Hepatocyte (in vitro differentiated cells): ENCODE measurements around the gene UQCR10. TPM values are rescaled to one million over a fixed set of nuclear protein-coding genes. Genes with fewer than 3 reads are reported as not detected.
"Not testable (repeated sequence)": the region's sequence is repeated elsewhere in the genome, so short reads cannot be mapped to it uniquely, and the experiment has no call there.

Experiments
- DNase-seq: peaks from one replicate; pipeline ENCODE4 v3.0.0-alpha.2; 2016; ENCODE audit warnings: low spot score
- H2AFZ ChIP-seq: fragments of 200-600 bp; sonication (generic); 2 replicates; pipeline ENCODE4 v1.6.0; 2016; ENCODE audit warnings: antibody characterized with exemption, mild to moderate bottlenecking
- H3K27ac ChIP-seq: fragments of 200-600 bp; sonication (generic); 2 replicates; pipeline ENCODE4 v1.5.1; 2016; ENCODE audit warnings: mild to moderate bottlenecking
- H3K27me3 ChIP-seq: fragments of 200-600 bp; sonication (generic); 2 replicates; pipeline ENCODE4 v1.6.1; 2016
- H3K36me3 ChIP-seq: fragments of 200-600 bp; sonication (generic); replicated peaks from 2 replicates; pipeline ENCODE4 v1.5.1; 2016; ENCODE audit warnings: low read depth; ENCODE audit not compliant: insufficient read depth
- H3K4me1 ChIP-seq: fragments of 200-600 bp; sonication (generic); 2 replicates; pipeline ENCODE4 v1.5.1; 2016; ENCODE audit warnings: mild to moderate bottlenecking, moderate library complexity; ENCODE audit not compliant: insufficient read depth
- H3K4me2 ChIP-seq: fragments of 200-600 bp; sonication (generic); 2 replicates; pipeline ENCODE4 v1.6.0; 2016
- H3K4me3 ChIP-seq: fragments of 200-600 bp; sonication (generic); 2 replicates; pipeline ENCODE4 v1.5.1; 2016; ENCODE audit warnings: mild to moderate bottlenecking
- H3K79me2 ChIP-seq: fragments of 200-600 bp; sonication (generic); 2 replicates; pipeline ENCODE4 v1.6.0; 2017; ENCODE audit warnings: mild to moderate bottlenecking
- H3K9me2 ChIP-seq: fragments of 200-600 bp; sonication (generic); replicated peaks from 2 replicates; pipeline ENCODE4 v1.6.0; 2017; ENCODE audit warnings: mild to moderate bottlenecking; ENCODE audit not compliant: insufficient read depth
- H3K9me3 ChIP-seq: fragments of 200-600 bp; sonication (generic); 2 replicates; pipeline ENCODE4 v1.5.1; 2016; ENCODE audit warnings: low read depth, mild to moderate bottlenecking
- H4K20me1 ChIP-seq: fragments of 200-600 bp; sonication (generic); 2 replicates; pipeline ENCODE4 v1.6.0; 2016; ENCODE audit warnings: mild to moderate bottlenecking; ENCODE audit not compliant: insufficient read depth, poor library complexity, severe bottlenecking
- EZH2 ChIP-seq: fragments of 200-600 bp; sonication (generic); IDR thresholded peaks from 2 replicates; pipeline ENCODE4 v1.6.1; 2016; ENCODE audit warnings: antibody characterized with exemption, mild to moderate bottlenecking, borderline replicate concordance
- EZH2phosphoT487 ChIP-seq: fragments of 200-600 bp; sonication (generic); IDR thresholded peaks from one replicate; pipeline ENCODE4 v1.6.1; 2018; ENCODE audit warnings: antibody characterized with exemption, mild to moderate bottlenecking, low read depth, moderate library complexity; ENCODE audit not compliant: unreplicated experiment, severe bottlenecking
- WGBS: methylation state at CpG from one replicate; pipeline ENCODE4 v1.1.6; 2016; ENCODE audit warnings: low lambda C conversion rate; ENCODE audit errors: missing lambda C conversion rate; 5-methylcytosine and 5-hydroxymethylcytosine counted together
- polyA plus RNA-seq: library from polyadenylated mRNA; unstranded; fragments of >200 nt; fragmentation: Nextera tagmentation; extraction: Ambion mirVana; gene quantifications from 2 replicates; pipeline ENCODE4 v1.2.1, GENCODE V29; 2016
- total RNA-seq: library from RNA; depleted of rRNA; stranded (reverse); fragments of >200 nt; gene quantifications from 2 replicates; pipeline ENCODE4 v1.2.3, GENCODE V29; 2014
- TF ChIP-seq, protein P1 (sequence below): fragments of 200-600 bp; sonication (generic); IDR thresholded peaks from 2 replicates; pipeline ENCODE4 v1.5.1; 2016; ENCODE audit warnings: antibody characterized with exemption, mild to moderate bottlenecking; ENCODE audit not compliant: poor library complexity

The UQCR10 gene
- total and polyA plus RNA-seq, 2 experiments from 2014 or later, result 122 to 414 TPM

DNA sequence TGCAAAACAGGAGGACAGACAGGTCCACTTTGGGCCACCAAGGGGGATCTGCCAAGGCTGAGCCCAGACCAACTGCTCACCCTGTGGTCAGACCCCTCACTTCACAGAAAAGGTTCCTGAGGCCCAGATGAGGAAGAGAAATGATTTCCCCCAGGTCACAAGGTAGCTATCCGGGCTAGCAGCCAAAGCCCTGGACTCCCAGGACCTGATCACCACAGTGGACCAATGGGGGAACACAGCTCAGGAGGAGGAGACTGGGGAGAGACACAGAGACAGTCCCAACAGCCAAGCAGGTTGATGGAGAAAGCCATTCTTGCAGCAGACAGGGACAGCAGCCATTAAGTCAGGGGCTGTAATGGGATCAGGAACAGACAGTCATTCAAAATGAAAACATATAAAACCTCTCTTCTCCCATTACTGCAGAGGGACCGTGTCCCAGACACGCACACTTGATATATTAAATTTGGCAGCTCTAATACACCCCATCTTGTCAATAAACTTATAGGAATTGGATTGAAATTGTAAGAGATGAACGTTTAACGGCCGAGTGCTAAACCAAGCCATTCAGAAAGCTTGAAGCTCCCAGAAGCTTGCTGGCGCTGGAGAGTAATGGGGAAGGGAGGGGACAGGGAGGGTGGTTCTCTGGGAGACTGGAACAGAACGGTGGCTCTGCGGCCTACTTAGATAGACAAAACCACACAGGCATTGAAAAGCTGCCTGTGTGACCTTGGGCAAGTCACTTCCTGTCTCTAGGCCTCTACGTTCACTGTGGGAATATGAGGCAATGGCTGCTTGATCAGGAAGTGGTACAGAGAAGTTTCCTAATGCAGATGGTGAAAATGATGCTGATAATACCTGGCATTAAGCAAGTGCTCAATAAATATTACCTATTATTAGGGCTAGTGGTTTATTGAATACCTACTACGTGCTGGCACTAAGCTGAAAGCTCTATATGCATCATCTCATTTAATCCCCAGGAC, 16.3 kb upstream of the UQCR10 start:
- H3K9me3 ChIP-seq, result no peaks in the 10 kb centered on the region
- no peak overlapping the region for H3K4me3 ChIP-seq
- no peak for DNase-seq
- TF ChIP-seq EZH2phosphoT487 (no peak), EZH2 (no peak)
- TF ChIP-seq, protein P1, sequence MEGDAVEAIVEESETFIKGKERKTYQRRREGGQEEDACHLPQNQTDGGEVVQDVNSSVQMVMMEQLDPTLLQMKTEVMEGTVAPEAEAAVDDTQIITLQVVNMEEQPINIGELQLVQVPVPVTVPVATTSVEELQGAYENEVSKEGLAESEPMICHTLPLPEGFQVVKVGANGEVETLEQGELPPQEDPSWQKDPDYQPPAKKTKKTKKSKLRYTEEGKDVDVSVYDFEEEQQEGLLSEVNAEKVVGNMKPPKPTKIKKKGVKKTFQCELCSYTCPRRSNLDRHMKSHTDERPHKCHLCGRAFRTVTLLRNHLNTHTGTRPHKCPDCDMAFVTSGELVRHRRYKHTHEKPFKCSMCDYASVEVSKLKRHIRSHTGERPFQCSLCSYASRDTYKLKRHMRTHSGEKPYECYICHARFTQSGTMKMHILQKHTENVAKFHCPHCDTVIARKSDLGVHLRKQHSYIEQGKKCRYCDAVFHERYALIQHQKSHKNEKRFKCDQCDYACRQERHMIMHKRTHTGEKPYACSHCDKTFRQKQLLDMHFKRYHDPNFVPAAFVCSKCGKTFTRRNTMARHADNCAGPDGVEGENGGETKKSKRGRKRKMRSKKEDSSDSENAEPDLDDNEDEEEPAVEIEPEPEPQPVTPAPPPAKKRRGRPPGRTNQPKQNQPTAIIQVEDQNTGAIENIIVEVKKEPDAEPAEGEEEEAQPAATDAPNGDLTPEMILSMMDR, result no peak
- H3K27ac ChIP-seq, result no peak overlapping the region
- no peak overlapping the region for H2AFZ ChIP-seq
- H3K4me1 ChIP-seq, result no peaks in the 10 kb centered on the region
- H3K36me3 ChIP-seq, result no peaks in the 10 kb centered on the region
- H3K9me2 ChIP-seq, result no peaks in the 10 kb centered on the region
- WGBS, result 92% methylated on average over 11 of the region's 11 CpGs
- no peaks in the 10 kb centered on the region for H3K27me3 ChIP-seq
- no peak overlapping the region for H3K4me2 ChIP-seq
- H4K20me1 ChIP-seq, result no peaks in the 10 kb centered on the region
- no peaks in the 10 kb centered on the region for H3K79me2 ChIP-seq

DNA sequence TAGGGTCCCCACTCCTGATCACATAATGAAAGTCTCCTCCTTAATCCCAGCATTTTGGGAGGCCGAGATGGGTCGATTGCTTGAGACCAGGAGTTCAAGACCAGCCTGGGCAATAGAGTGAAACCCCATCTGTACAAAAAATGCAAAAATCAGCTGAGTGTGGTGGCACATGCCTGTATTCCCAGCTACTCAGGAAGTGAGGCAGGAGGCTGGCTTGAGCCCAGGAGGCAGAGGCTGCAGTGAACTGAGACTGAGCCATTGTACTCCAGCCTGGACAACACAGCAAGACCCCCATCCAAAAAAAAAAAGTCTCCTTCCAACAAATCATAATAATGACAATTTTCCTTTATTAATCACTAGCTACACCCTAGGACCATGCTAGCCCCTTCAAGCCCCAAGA, 15.5 kb upstream of the UQCR10 start:
- H2AFZ ChIP-seq, result no peak overlapping the region
- TF ChIP-seq, protein P1, result no peak
- TF ChIP-seq EZH2phosphoT487 (no peak), EZH2 (no peak)
- no peaks in the 10 kb centered on the region for H3K27me3 ChIP-seq
- no peak overlapping the region for H3K27ac ChIP-seq
- H3K79me2 ChIP-seq, result no peaks in the 10 kb centered on the region
- no peaks in the 10 kb centered on the region for H3K9me3 ChIP-seq
- no peak overlapping the region for H3K4me2 ChIP-seq
- no peaks in the 10 kb centered on the region for H3K4me1 ChIP-seq
- no peak for DNase-seq
- no peaks in the 10 kb centered on the region for H4K20me1 ChIP-seq
- H3K4me3 ChIP-seq, result no peak overlapping the region
- 91% methylated on average over 2 of the region's 2 CpGs for WGBS
- no peaks in the 10 kb centered on the region for H3K9me2 ChIP-seq
- no peaks in the 10 kb centered on the region for H3K36me3 ChIP-seq

DNA sequence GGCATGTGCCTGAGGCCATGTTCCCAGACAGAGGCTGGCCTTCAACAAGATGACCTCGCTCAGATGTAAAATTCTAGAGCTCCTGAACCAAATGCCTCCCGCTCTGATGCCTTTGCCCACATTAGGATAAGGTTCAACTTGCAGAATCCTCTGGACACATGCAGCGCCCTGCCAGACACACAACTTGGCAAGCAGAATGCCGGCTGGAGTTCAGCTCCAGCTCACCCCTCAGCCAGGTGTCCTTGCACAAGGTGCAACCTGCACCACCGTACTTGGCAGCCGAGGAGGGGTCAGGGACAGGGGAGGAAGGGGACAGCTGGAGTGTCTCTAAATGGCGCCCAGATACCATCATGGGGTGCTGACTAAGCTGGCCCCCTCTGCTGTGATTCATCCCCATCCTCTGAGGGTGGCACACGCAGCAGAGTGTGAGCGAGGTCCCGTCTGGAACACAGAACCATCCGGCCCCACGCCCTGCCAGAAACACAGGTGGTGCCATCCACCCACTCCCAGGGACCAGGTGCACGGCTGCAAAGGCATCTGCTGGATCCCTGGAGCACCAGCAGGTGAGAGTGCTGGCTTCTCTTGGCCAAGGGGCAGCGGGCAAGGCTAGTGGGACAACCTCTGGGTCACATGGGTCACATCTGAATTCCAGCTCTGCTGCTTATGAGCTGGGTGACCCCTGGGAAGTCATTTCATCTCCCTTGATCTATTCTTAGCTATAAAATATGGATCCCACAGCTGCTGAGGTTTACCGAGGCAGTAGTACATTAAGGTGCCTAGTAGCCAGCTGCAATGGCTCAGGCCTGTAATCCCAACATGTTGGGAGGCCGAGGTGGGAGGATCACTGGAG, 13.1 kb upstream of the UQCR10 start:
- no peaks in the 10 kb centered on the region for H3K4me1 ChIP-seq
- H3K4me3 ChIP-seq, result no peak overlapping the region
- no peaks in the 10 kb centered on the region for H4K20me1 ChIP-seq
- WGBS, result 90% methylated on average over 16 of the region's 16 CpGs
- H3K36me3 ChIP-seq, result no peaks in the 10 kb centered on the region
- no peaks in the 10 kb centered on the region for H3K9me3 ChIP-seq
- no peaks in the 10 kb centered on the region for H3K79me2 ChIP-seq
- H3K9me2 ChIP-seq, result no peaks in the 10 kb centered on the region
- H3K27ac ChIP-seq, result no peak overlapping the region
- H2AFZ ChIP-seq, result no peak overlapping the region
- H3K4me2 ChIP-seq, result no peak overlapping the region
- H3K27me3 ChIP-seq, result no peaks in the 10 kb centered on the region
- no peak for DNase-seq
- TF ChIP-seq, protein P1, result no peak
- TF ChIP-seq EZH2 (no peak), EZH2phosphoT487 (no peak)

DNA sequence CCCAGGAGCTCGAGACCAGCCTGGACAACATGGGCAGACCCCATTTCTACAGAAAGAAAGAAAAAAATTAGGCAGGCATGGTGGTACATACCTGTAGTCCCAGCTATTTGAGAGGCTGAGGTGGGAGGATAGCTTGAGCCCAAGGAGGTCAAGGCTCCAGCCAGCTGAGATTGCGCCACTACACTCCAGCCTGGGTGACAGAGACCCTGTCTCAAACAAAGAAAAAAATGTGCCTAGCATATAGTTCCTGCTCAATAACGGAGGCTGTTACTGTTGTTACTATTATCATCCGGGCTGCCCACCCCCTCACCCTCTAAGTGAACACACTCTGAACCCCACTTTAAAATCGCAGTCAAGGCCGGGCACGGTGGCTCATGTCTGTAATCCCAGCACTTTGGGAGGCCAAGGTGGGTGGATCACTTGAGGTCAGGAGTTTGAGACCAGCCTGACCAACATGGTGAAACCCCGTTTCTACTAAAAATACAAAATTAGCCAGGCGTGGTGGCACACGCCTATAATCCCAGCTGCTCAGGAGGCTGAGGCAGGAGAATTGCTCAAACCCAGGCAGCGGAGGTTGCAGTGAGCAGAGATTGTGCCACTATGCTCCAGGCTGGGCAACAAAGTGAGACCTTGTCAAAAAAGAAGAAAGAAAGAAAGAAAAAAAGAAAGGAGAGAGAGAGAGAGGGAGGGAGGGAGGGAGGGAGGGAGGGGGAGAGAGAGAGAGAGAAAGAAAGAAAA, 12.3 kb upstream of the UQCR10 start:
- not testable (repeated sequence) for H3K27ac ChIP-seq

More for the DNA sequence above, 12.3 kb upstream of the UQCR10 start:
- H2AFZ ChIP-seq, H4K20me1 ChIP-seq, H3K9me3 ChIP-seq, H3K9me2 ChIP-seq, H3K4me3 ChIP-seq, H3K4me2 ChIP-seq, H3K36me3 ChIP-seq, H3K27me3 ChIP-seq, H3K79me2 ChIP-seq, DNase-seq, H3K4me1 ChIP-seq: not testable (repeated sequence)
- 89% methylated on average over 11 of the region's 11 CpGs for WGBS
